Measurements from ENCODE around the gene PAX7.

The PAX7 gene

GRCh38 chr1:18654599-18654998 is 24.0 kb downstream of the PAX7 start:
- Histone ChIP-seq H3K27me3 (peaks cover 100% of the 10 kb centered on the region), H3K4me3 (ENCODE audit: low read depth in 1 of 2, low read length in 1 of 2) (no peak overlapping the region), H3K36me3 (no peaks in the 10 kb centered on the region), H3K27ac (no peak overlapping the region), H3K9me3 (no peaks in the 10 kb centered on the region), H3K4me1 (ENCODE audit: control insufficient read depth in 1 of 2, insufficient read depth in 1 of 2, low read depth in 1 of 2, low read length in 1 of 2) (no peaks in the 10 kb centered on the region)
- no peak for TF ChIP-seq CTCF (IDR thresholded peaks at IDR 0.05)

GRCh38 chr1:18657506-18658201 is 27.0 kb downstream of the PAX7 start:
- H3K9me3 ChIP-seq = no peaks in the 10 kb centered on the region
- no peaks in the 10 kb centered on the region for H3K36me3 ChIP-seq
- no peak for TF ChIP-seq CTCF (IDR thresholded peaks at IDR 0.05)
- no peaks in the 10 kb centered on the region for H3K4me1 ChIP-seq (ENCODE audit: control insufficient read depth in 1 of 2, insufficient read depth in 1 of 2, low read depth in 1 of 2, low read length in 1 of 2)
- H3K27me3 ChIP-seq = peaks cover 100% of the 10 kb centered on the region
- no peak overlapping the region for H3K27ac ChIP-seq
- no peak overlapping the region for H3K4me3 ChIP-seq (ENCODE audit: low read depth in 1 of 2, low read length in 1 of 2)

GRCh38 chr1:18658831-18659230 is 28.2 kb downstream of the PAX7 start:
- no peaks in the 10 kb centered on the region for H3K36me3 ChIP-seq
- no peak overlapping the region for H3K27ac ChIP-seq
- no peaks in the 10 kb centered on the region for H3K4me1 ChIP-seq (ENCODE audit: control insufficient read depth in 1 of 2, insufficient read depth in 1 of 2, low read depth in 1 of 2, low read length in 1 of 2)
- TF ChIP-seq CTCF (IDR thresholded peaks at IDR 0.05) = no peak
- no peak overlapping the region for H3K4me3 ChIP-seq (ENCODE audit: low read depth in 1 of 2, low read length in 1 of 2)
- H3K9me3 ChIP-seq = no peaks in the 10 kb centered on the region
- H3K27me3 ChIP-seq = peaks cover 99% of the 10 kb centered on the region

- no peak overlapping the region for H3K4me3 ChIP-seq (ENCODE audit: low read depth in 1 of 2, low read length in 1 of 2)
- H3K27me3 ChIP-seq = peaks cover 90% of the 10 kb centered on the region
- H3K4me1 ChIP-seq (ENCODE audit: control insufficient read depth in 1 of 2, insufficient read depth in 1 of 2, low read depth in 1 of 2, low read length in 1 of 2) = no peaks in the 10 kb centered on the region
- no peaks in the 10 kb centered on the region for H3K9me3 ChIP-seq
- H3K27ac ChIP-seq = no peak overlapping the region
- no peak for TF ChIP-seq CTCF (IDR thresholded peaks at IDR 0.05)
- H3K36me3 ChIP-seq = no peaks in the 10 kb centered on the region
Measured at GRCh38 chr1:18661404-18662285, 31.0 kb downstream of the PAX7 start.

- peaks cover 90% of the 10 kb centered on the region for H3K27me3 ChIP-seq
- no peak overlapping the region for H3K27ac ChIP-seq
- TF ChIP-seq CTCF (IDR thresholded peaks at IDR 0.05) = no peak
- no peak overlapping the region for H3K4me3 ChIP-seq (ENCODE audit: low read depth in 1 of 2, low read length in 1 of 2)
- H3K36me3 ChIP-seq = no peaks in the 10 kb centered on the region
- no peaks in the 10 kb centered on the region for H3K9me3 ChIP-seq
- H3K4me1 ChIP-seq (ENCODE audit: control insufficient read depth in 1 of 2, insufficient read depth in 1 of 2, low read depth in 1 of 2, low read length in 1 of 2) = no peaks in the 10 kb centered on the region
Measured at GRCh38 chr1:18662286-18662639, 31.6 kb downstream of the PAX7 start.
